Activated T-helper 2 cell treated with anti-CD3 and anti-CD28 coated beads, Interferon-gamma antibody, Interleukin-2, Interleukin-4, amounts not matched to agents 10 μg/mL and 5 μg/mL and 100 μg/mL, durations not matched to agents 14 hours and 24 hours and 36 hours (primary cell): ENCODE results near the gene CYB5R4. TPM values are rescaled to one million over a fixed set of nuclear protein-coding genes. Genes with fewer than 3 reads are reported as not detected.
"Not testable (repeated sequence)": the region's sequence is repeated elsewhere in the genome, so short reads cannot be mapped to it uniquely, and the experiment has no call there.

Source experiments
- DNase-seq: peaks from one replicate; pipeline ENCODE4 v3.0.0; 2021; ENCODE audit warnings: low spot score
- H3K27ac Mint-ChIP-seq: one replicate; pipeline ENCODE4 v1.8.0; 2021; ENCODE audit warnings: mixed read lengths
- H3K27me3 Mint-ChIP-seq: one replicate; pipeline ENCODE4 v1.8.0; 2021; ENCODE audit warnings: low read depth, mixed read lengths
- H3K36me3 Mint-ChIP-seq: one replicate; pipeline ENCODE4 v1.8.0; 2021; ENCODE audit warnings: low read depth, mixed read lengths
- H3K4me1 Mint-ChIP-seq: one replicate; pipeline ENCODE4 v1.8.0; 2021; ENCODE audit warnings: low read depth, mixed read lengths
- H3K4me3 Mint-ChIP-seq: one replicate; pipeline ENCODE4 v1.8.0; 2021; ENCODE audit warnings: low read depth, mild to moderate bottlenecking, moderate library complexity, mixed read lengths
- H3K9me3 Mint-ChIP-seq: one replicate; pipeline ENCODE4 v1.8.0; 2021; ENCODE audit warnings: mixed read lengths
- intact Hi-C: fragments of 100-400 bp; cut with micrococcal nuclease; formaldehyde crosslinking; loops from one replicate; pipeline ENCODE4 v1.15.1; 2023
- total RNA-seq: library from RNA; stranded (reverse); gene quantifications from 2 replicates; pipeline ENCODE4 v1.2.3, GENCODE V29; 2022

CYB5R4 gene
- total RNA-seq, 1 donor from 2014 or later, result 28.9 TPM

GRCh38 chr6:83947983-83948382 lies 88.5 kb downstream of the CYB5R4 start:
- H3K27ac Mint-ChIP-seq, DNase-seq, H3K4me1 Mint-ChIP-seq, H3K4me3 Mint-ChIP-seq, intact Hi-C loops, H3K36me3 Mint-ChIP-seq, H3K27me3 Mint-ChIP-seq: not testable (repeated sequence)
- H3K9me3 Mint-ChIP-seq, result peaks cover 35% of the 10 kb centered on the region

- Mint-ChIP-seq H3K27ac (no peak overlapping the region), H3K4me3 (no peak overlapping the region), H3K4me1 (peaks cover 6% of the 10 kb centered on the region), H3K36me3 (peaks cover 3% of the 10 kb centered on the region), H3K9me3 (peaks cover 31% of the 10 kb centered on the region), H3K27me3 (no peaks in the 10 kb centered on the region)
- intact Hi-C loops, result no loop called here
- DNase-seq, result no peak
Observed at GRCh38 chr6:83948851-83949250, 89.4 kb downstream of the CYB5R4 start.

GRCh38 chr6:83951423-83951822 lies 91.9 kb downstream of the CYB5R4 start:
- H3K4me1 Mint-ChIP-seq, intact Hi-C loops, H3K4me3 Mint-ChIP-seq, DNase-seq, H3K27ac Mint-ChIP-seq, H3K27me3 Mint-ChIP-seq: not testable (repeated sequence)
- peaks cover 12% of the 10 kb centered on the region for H3K9me3 Mint-ChIP-seq
- H3K36me3 Mint-ChIP-seq, result peaks cover 16% of the 10 kb centered on the region

GRCh38 chr6:83952830-83953229 lies 93.3 kb downstream of the CYB5R4 start:
- Mint-ChIP-seq H3K4me1 (peaks cover 10% of the 10 kb centered on the region), H3K36me3 (peaks cover 22% of the 10 kb centered on the region), H3K27me3 (no peaks in the 10 kb centered on the region), H3K9me3 (no peaks in the 10 kb centered on the region), H3K27ac (no peak overlapping the region), H3K4me3 (no peak overlapping the region)
- DNase-seq, result no peak
- intact Hi-C loops, result no loop called here

GRCh38 chr6:83954371-83954770 lies 94.9 kb downstream of the CYB5R4 start:
- H3K36me3 Mint-ChIP-seq, result peaks cover 31% of the 10 kb centered on the region
- intact Hi-C loops, result no loop called here
- no peaks in the 10 kb centered on the region for H3K27me3 Mint-ChIP-seq
- peaks cover 15% of the 10 kb centered on the region for H3K4me1 Mint-ChIP-seq
- H3K4me3 Mint-ChIP-seq, result no peak overlapping the region
- DNase-seq, result no peak
- H3K9me3 Mint-ChIP-seq, result no peaks in the 10 kb centered on the region
- no peak overlapping the region for H3K27ac Mint-ChIP-seq

GRCh38 chr6:83958241-83958685 lies 98.8 kb downstream of the CYB5R4 start:
- Mint-ChIP-seq H3K9me3 (peaks cover 7% of the 10 kb centered on the region), H3K4me3 (no peak overlapping the region), H3K4me1 (peaks cover 28% of the 10 kb centered on the region), H3K27ac (peak overlapping the region; percentile 5), H3K27me3 (no peaks in the 10 kb centered on the region), H3K36me3 (peaks cover 51% of the 10 kb centered on the region)
- no peak for DNase-seq
- intact Hi-C loops, result no loop called here

GRCh38 chr6:83960664-83961063 lies 101.2 kb downstream of the CYB5R4 start:
- no peak overlapping the region for H3K4me3 Mint-ChIP-seq
- no peaks in the 10 kb centered on the region for H3K27me3 Mint-ChIP-seq
- no peak overlapping the region for H3K27ac Mint-ChIP-seq
- peaks cover 25% of the 10 kb centered on the region for H3K4me1 Mint-ChIP-seq
- intact Hi-C loops, result no loop called here
- no peak for DNase-seq
- peaks cover 63% of the 10 kb centered on the region for H3K36me3 Mint-ChIP-seq
- H3K9me3 Mint-ChIP-seq, result peaks cover 25% of the 10 kb centered on the region

GRCh38 chr6:83962582-83962981 lies 103.1 kb downstream of the CYB5R4 start:
- peaks cover 64% of the 10 kb centered on the region for H3K36me3 Mint-ChIP-seq
- H3K27ac Mint-ChIP-seq, result no peak overlapping the region
- no peak overlapping the region for H3K4me3 Mint-ChIP-seq
- DNase-seq, result no peak
- peaks cover 23% of the 10 kb centered on the region for H3K4me1 Mint-ChIP-seq
- H3K9me3 Mint-ChIP-seq, result peaks cover 43% of the 10 kb centered on the region
- intact Hi-C loops, result no loop called here
- no peaks in the 10 kb centered on the region for H3K27me3 Mint-ChIP-seq

- intact Hi-C loops, result no loop called here
- no peak for DNase-seq
- H3K36me3 Mint-ChIP-seq, result peaks cover 46% of the 10 kb centered on the region
- no peak overlapping the region for H3K27ac Mint-ChIP-seq
- peaks cover 68% of the 10 kb centered on the region for H3K9me3 Mint-ChIP-seq
- no peaks in the 10 kb centered on the region for H3K27me3 Mint-ChIP-seq
- peaks cover 4% of the 10 kb centered on the region for H3K4me1 Mint-ChIP-seq
- H3K4me3 Mint-ChIP-seq, result no peak overlapping the region
Observed at GRCh38 chr6:83966539-83966938, 107.0 kb downstream of the CYB5R4 start.

GRCh38 chr6:83970582-83970981 lies 111.1 kb downstream of the CYB5R4 start:
- peaks cover 52% of the 10 kb centered on the region for H3K9me3 Mint-ChIP-seq
- intact Hi-C loops, result no loop called here

GRCh38 chr6:83974409-83975050 lies 115.0 kb downstream of the CYB5R4 start:
- intact Hi-C loops, result no loop called here
- Mint-ChIP-seq H3K4me1 (no peaks in the 10 kb centered on the region), H3K9me3 (peaks cover 19% of the 10 kb centered on the region), H3K27me3 (peaks cover 2% of the 10 kb centered on the region), H3K27ac (no peak overlapping the region), H3K36me3 (no peaks in the 10 kb centered on the region), H3K4me3 (no peak overlapping the region)
- no peak for DNase-seq

More at GRCh38 chr6:83970582-83970981, 111.1 kb downstream of the CYB5R4 start:
- no peak for DNase-seq
- Mint-ChIP-seq H3K27ac (no peak overlapping the region), H3K27me3 (no peaks in the 10 kb centered on the region), H3K4me3 (no peak overlapping the region), H3K4me1 (no peaks in the 10 kb centered on the region), H3K36me3 (peaks cover 13% of the 10 kb centered on the region)

- H3K27me3 Mint-ChIP-seq, result peaks cover 2% of the 10 kb centered on the region
- H3K4me1 Mint-ChIP-seq, result no peaks in the 10 kb centered on the region
- no peaks in the 10 kb centered on the region for H3K36me3 Mint-ChIP-seq
- H3K27ac Mint-ChIP-seq, result no peak overlapping the region
- intact Hi-C loops, result no loop called here
- H3K4me3 Mint-ChIP-seq, result no peak overlapping the region
- H3K9me3 Mint-ChIP-seq, result peaks cover 9% of the 10 kb centered on the region
- no peak for DNase-seq
Observed at GRCh38 chr6:83976037-83976755, 116.7 kb downstream of the CYB5R4 start.

GRCh38 chr6:83976871-83977270 lies 117.4 kb downstream of the CYB5R4 start:
- H3K27ac Mint-ChIP-seq, result no peak overlapping the region
- H3K4me1 Mint-ChIP-seq, result no peaks in the 10 kb centered on the region
- intact Hi-C loops, result no loop called here
- no peaks in the 10 kb centered on the region for H3K36me3 Mint-ChIP-seq
- peaks cover 9% of the 10 kb centered on the region for H3K9me3 Mint-ChIP-seq
- H3K27me3 Mint-ChIP-seq, result peaks cover 2% of the 10 kb centered on the region
- DNase-seq, result no peak
- no peak overlapping the region for H3K4me3 Mint-ChIP-seq
